ENCODE data around the gene WDCP.
"Not testable (repeated sequence)": the region's sequence is repeated elsewhere in the genome, so short reads cannot be mapped to it uniquely, and the experiment has no call there.

WDCP gene

GRCh38 chr2:24024018-24024417 lies 23.2 kb downstream of the WDCP start:
- H3K4me3 ChIP-seq (ENCODE audit: low read length) = no peak overlapping the region
- H3K27me3 ChIP-seq (ENCODE audit: insufficient read depth, low read length) = no peaks in the 10 kb centered on the region
- H2AFZ ChIP-seq (ENCODE audit: low read depth, low read length) = no peak overlapping the region
- H3K9me3 ChIP-seq (ENCODE audit: low read length) = no peaks in the 10 kb centered on the region
- peaks cover 28% of the 10 kb centered on the region for H3K36me3 ChIP-seq (ENCODE audit: insufficient read depth, low read length)
- H3K4me1 ChIP-seq (ENCODE audit: insufficient read depth, low read length) = peaks cover 22% of the 10 kb centered on the region

GRCh38 chr2:24022975-24023575 lies 24.1 kb downstream of the WDCP start:
- no peaks in the 10 kb centered on the region for H3K27me3 ChIP-seq (ENCODE audit: insufficient read depth, low read length)
- no peak overlapping the region for H2AFZ ChIP-seq (ENCODE audit: low read depth, low read length)
- no peak overlapping the region for H3K4me3 ChIP-seq (ENCODE audit: low read length)
- H3K36me3 ChIP-seq (ENCODE audit: insufficient read depth, low read length) = peaks cover 23% of the 10 kb centered on the region
- H3K9me3 ChIP-seq (ENCODE audit: low read length) = no peaks in the 10 kb centered on the region
- peaks cover 22% of the 10 kb centered on the region for H3K4me1 ChIP-seq (ENCODE audit: insufficient read depth, low read length)

GRCh38 chr2:24022324-24022974 lies 24.7 kb downstream of the WDCP start:
- Histone ChIP-seq H3K27me3 (ENCODE audit: insufficient read depth, low read length) (no peaks in the 10 kb centered on the region), H3K36me3 (ENCODE audit: insufficient read depth, low read length) (peaks cover 23% of the 10 kb centered on the region), H3K4me1 (ENCODE audit: insufficient read depth, low read length) (peaks cover 22% of the 10 kb centered on the region), H3K4me3 (ENCODE audit: low read length) (no peak overlapping the region), H2AFZ (ENCODE audit: low read depth, low read length) (no peak overlapping the region), H3K9me3 (ENCODE audit: low read length) (no peaks in the 10 kb centered on the region)

- Histone ChIP-seq H3K27me3 (ENCODE audit: insufficient read depth, low read length) (no peaks in the 10 kb centered on the region), H3K4me3 (ENCODE audit: low read length) (no peak overlapping the region), H3K36me3 (ENCODE audit: insufficient read depth, low read length) (peaks cover 23% of the 10 kb centered on the region), H2AFZ (ENCODE audit: low read depth, low read length) (no peak overlapping the region), H3K4me1 (ENCODE audit: insufficient read depth, low read length) (peaks cover 18% of the 10 kb centered on the region), H3K9me3 (ENCODE audit: low read length) (no peaks in the 10 kb centered on the region)
These were observed 25.8 kb downstream of the WDCP start for GRCh38 chr2:24021122-24021998.

- Histone ChIP-seq H3K27me3 (ENCODE audit: insufficient read depth, low read length) (no peaks in the 10 kb centered on the region), H3K36me3 (ENCODE audit: insufficient read depth, low read length) (peaks cover 21% of the 10 kb centered on the region), H3K9me3 (ENCODE audit: low read length) (no peaks in the 10 kb centered on the region), H2AFZ (ENCODE audit: low read depth, low read length) (no peak overlapping the region), H3K4me1 (ENCODE audit: insufficient read depth, low read length) (peaks cover 16% of the 10 kb centered on the region), H3K4me3 (ENCODE audit: low read length) (no peak overlapping the region)
These were observed 26.9 kb downstream of the WDCP start for GRCh38 chr2:24020244-24020643.

- Histone ChIP-seq H3K4me1 (ENCODE audit: insufficient read depth, low read length) (peaks cover 13% of the 10 kb centered on the region), H2AFZ (ENCODE audit: low read depth, low read length) (no peak overlapping the region), H3K4me3 (ENCODE audit: low read length) (no peak overlapping the region), H3K9me3 (ENCODE audit: low read length) (no peaks in the 10 kb centered on the region), H3K27me3 (ENCODE audit: insufficient read depth, low read length) (no peaks in the 10 kb centered on the region), H3K36me3 (ENCODE audit: insufficient read depth, low read length) (peaks cover 16% of the 10 kb centered on the region)
These were observed 27.5 kb downstream of the WDCP start for GRCh38 chr2:24019729-24020128.

- no peak overlapping the region for H3K4me3 ChIP-seq (ENCODE audit: low read length)
- no peaks in the 10 kb centered on the region for H3K9me3 ChIP-seq (ENCODE audit: low read length)
- H2AFZ ChIP-seq (ENCODE audit: low read depth, low read length) = no peak overlapping the region
- H3K36me3 ChIP-seq (ENCODE audit: insufficient read depth, low read length) = peaks cover 7% of the 10 kb centered on the region
- no peaks in the 10 kb centered on the region for H3K27me3 ChIP-seq (ENCODE audit: insufficient read depth, low read length)
- H3K4me1 ChIP-seq (ENCODE audit: insufficient read depth, low read length) = peaks cover 13% of the 10 kb centered on the region
These were observed 28.9 kb downstream of the WDCP start for GRCh38 chr2:24018241-24018640.

- Histone ChIP-seq H2AFZ (ENCODE audit: low read depth, low read length) (no peak overlapping the region), H3K27me3 (ENCODE audit: insufficient read depth, low read length) (no peaks in the 10 kb centered on the region), H3K9me3 (ENCODE audit: low read length) (no peaks in the 10 kb centered on the region), H3K4me1 (ENCODE audit: insufficient read depth, low read length) (peaks cover 13% of the 10 kb centered on the region), H3K4me3 (ENCODE audit: low read length) (no peak overlapping the region), H3K36me3 (ENCODE audit: insufficient read depth, low read length) (peaks cover 2% of the 10 kb centered on the region)
These were observed 29.5 kb downstream of the WDCP start for GRCh38 chr2:24017711-24018110.

- Histone ChIP-seq H3K36me3 (ENCODE audit: insufficient read depth, low read length) (no peaks in the 10 kb centered on the region), H3K4me3 (ENCODE audit: low read length) (no peak overlapping the region), H3K27me3 (ENCODE audit: insufficient read depth, low read length) (no peaks in the 10 kb centered on the region), H3K9me3 (ENCODE audit: low read length) (no peaks in the 10 kb centered on the region), H3K4me1 (ENCODE audit: insufficient read depth, low read length) (peaks cover 13% of the 10 kb centered on the region), H2AFZ (ENCODE audit: low read depth, low read length) (no peak overlapping the region)
These were observed 30.1 kb downstream of the WDCP start for GRCh38 chr2:24016853-24017703.

- H3K27me3 ChIP-seq (ENCODE audit: insufficient read depth, low read length) = no peaks in the 10 kb centered on the region
- no peaks in the 10 kb centered on the region for H3K36me3 ChIP-seq (ENCODE audit: insufficient read depth, low read length)
- H2AFZ ChIP-seq (ENCODE audit: low read depth, low read length) = no peak overlapping the region
- no peak overlapping the region for H3K4me3 ChIP-seq (ENCODE audit: low read length)
- no peaks in the 10 kb centered on the region for H3K9me3 ChIP-seq (ENCODE audit: low read length)
- H3K4me1 ChIP-seq (ENCODE audit: insufficient read depth, low read length) = peaks cover 13% of the 10 kb centered on the region
These were observed 30.8 kb downstream of the WDCP start for GRCh38 chr2:24016376-24016761.

GRCh38 chr2:24015562-24016375 lies 31.4 kb downstream of the WDCP start:
- Histone ChIP-seq H3K27me3 (ENCODE audit: insufficient read depth, low read length) (no peaks in the 10 kb centered on the region), H3K9me3 (ENCODE audit: low read length) (no peaks in the 10 kb centered on the region), H3K36me3 (ENCODE audit: insufficient read depth, low read length) (no peaks in the 10 kb centered on the region), H2AFZ (ENCODE audit: low read depth, low read length) (peak overlapping the region; percentile 22), H3K4me1 (ENCODE audit: insufficient read depth, low read length) (peaks cover 13% of the 10 kb centered on the region), H3K4me3 (ENCODE audit: low read length) (no peak overlapping the region)

GRCh38 chr2:24014902-24015301 lies 32.3 kb downstream of the WDCP start:
- H2AFZ ChIP-seq (ENCODE audit: low read depth, low read length); H3K36me3 ChIP-seq (ENCODE audit: insufficient read depth, low read length); H3K27me3 ChIP-seq (ENCODE audit: insufficient read depth, low read length); H3K4me3 ChIP-seq (ENCODE audit: low read length); H3K9me3 ChIP-seq (ENCODE audit: low read length); H3K4me1 ChIP-seq (ENCODE audit: insufficient read depth, low read length): not testable (repeated sequence)
